Breast epithelium (tissue), 3 donors: ENCODE data around the gene FAM241A.

ENCODE experiments used
- POLR2A ChIP-seq: fragments of 450-650 bp; IDR thresholded peaks from one replicate; pipeline ENCODE4 v1.6.1; 2016; ENCODE audit warnings: antibody characterized with exemption, mild to moderate bottlenecking, moderate library complexity
- TF ChIP-seq, protein P1 (sequence below), 3 donors: fragments of 450-650 bp; IDR thresholded peaks; one replicate each; pipeline ENCODE4 v1.5.1; 2016 to 2017; ENCODE audit warnings: antibody characterized with exemption in 3 of 3, mild to moderate bottlenecking in 3 of 3, moderate library complexity in 3 of 3

- no peak for TF ChIP-seq POLR2A
- TF ChIP-seq, protein P1, sequence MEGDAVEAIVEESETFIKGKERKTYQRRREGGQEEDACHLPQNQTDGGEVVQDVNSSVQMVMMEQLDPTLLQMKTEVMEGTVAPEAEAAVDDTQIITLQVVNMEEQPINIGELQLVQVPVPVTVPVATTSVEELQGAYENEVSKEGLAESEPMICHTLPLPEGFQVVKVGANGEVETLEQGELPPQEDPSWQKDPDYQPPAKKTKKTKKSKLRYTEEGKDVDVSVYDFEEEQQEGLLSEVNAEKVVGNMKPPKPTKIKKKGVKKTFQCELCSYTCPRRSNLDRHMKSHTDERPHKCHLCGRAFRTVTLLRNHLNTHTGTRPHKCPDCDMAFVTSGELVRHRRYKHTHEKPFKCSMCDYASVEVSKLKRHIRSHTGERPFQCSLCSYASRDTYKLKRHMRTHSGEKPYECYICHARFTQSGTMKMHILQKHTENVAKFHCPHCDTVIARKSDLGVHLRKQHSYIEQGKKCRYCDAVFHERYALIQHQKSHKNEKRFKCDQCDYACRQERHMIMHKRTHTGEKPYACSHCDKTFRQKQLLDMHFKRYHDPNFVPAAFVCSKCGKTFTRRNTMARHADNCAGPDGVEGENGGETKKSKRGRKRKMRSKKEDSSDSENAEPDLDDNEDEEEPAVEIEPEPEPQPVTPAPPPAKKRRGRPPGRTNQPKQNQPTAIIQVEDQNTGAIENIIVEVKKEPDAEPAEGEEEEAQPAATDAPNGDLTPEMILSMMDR (IDR thresholded peaks at IDR 0.05) = no peak
Observed at GRCh38 chr4:112173593-112174558, 28.6 kb downstream of the FAM241A start.
